DND-41 (cell line): ENCODE results near the gene GREB1L.

ENCODE experiments used
- ATAC-seq: fragments of 200-7000 bp; cut with Tn5 transposase; 3 replicates; pipeline ENCODE4 v1.9.1; 2021; ENCODE audit warnings: low read depth; ENCODE audit not compliant: insufficient read depth
- DNase-seq: peaks from one replicate; pipeline ENCODE4 v3.0.0-alpha.2; 2020
- H2AFZ ChIP-seq: 2 replicates; pipeline ENCODE4 v1.6.0; 2012; ENCODE audit warnings: low read depth, low read length
- H3K27ac ChIP-seq: 2 replicates; pipeline ENCODE4 v1.5.1; 2012; ENCODE audit warnings: low read length, inconsistent platforms
- H3K27me3 ChIP-seq: fragments of 200-600 bp; sonication (generic); 2 replicates; pipeline ENCODE4 v1.6.0; 2012; ENCODE audit warnings: low read length, mild to moderate bottlenecking, inconsistent platforms; ENCODE audit not compliant: insufficient read depth, poor library complexity
- H3K36me3 ChIP-seq: 2 replicates; pipeline ENCODE4 v1.5.1; 2012; ENCODE audit warnings: low read length, inconsistent platforms; ENCODE audit not compliant: insufficient read depth
- H3K4me1 ChIP-seq: 2 replicates; pipeline ENCODE4 v1.5.1; 2012; ENCODE audit warnings: mild to moderate bottlenecking, low read length; ENCODE audit not compliant: insufficient read depth
- H3K4me2 ChIP-seq: 2 replicates; pipeline ENCODE4 v1.6.0; 2012; ENCODE audit warnings: mild to moderate bottlenecking, moderate library complexity, low read length, inconsistent platforms; ENCODE audit not compliant: insufficient read depth
- H3K4me3 ChIP-seq, 2 experiments: fragments of 200-600 bp in 1 of 2; shearing (Covaris generic) in 1 of 2; 2 replicates each; pipeline ENCODE4 v1.5.1; 2012 to 2016; ENCODE audit warnings: inconsistent platforms in 2 of 2, low read length in 2 of 2, mild to moderate bottlenecking in 2 of 2, low read depth in 1 of 2, moderate library complexity in 1 of 2
- H3K79me2 ChIP-seq: 2 replicates; pipeline ENCODE4 v1.6.0; 2012; ENCODE audit warnings: low read length, inconsistent platforms; ENCODE audit not compliant: insufficient read depth
- H3K9ac ChIP-seq: 2 replicates; pipeline ENCODE4 v1.6.0; 2012; ENCODE audit warnings: low read depth, mild to moderate bottlenecking, inconsistent platforms, low read length, moderate library complexity
- H3K9me3 ChIP-seq: 2 replicates; pipeline ENCODE4 v1.5.1; 2012; ENCODE audit warnings: low read length, moderate library complexity, mild to moderate bottlenecking, inconsistent platforms; ENCODE audit not compliant: insufficient read depth, severe bottlenecking
- H4K20me1 ChIP-seq: 2 replicates; pipeline ENCODE4 v1.6.0; 2012; ENCODE audit warnings: low read length; ENCODE audit not compliant: insufficient read depth
- CTCF ChIP-seq: IDR thresholded peaks from 2 replicates; pipeline ENCODE4 v1.5.1; 2012; ENCODE audit warnings: borderline replicate concordance, low read length, moderate library complexity, mild to moderate bottlenecking; ENCODE audit not compliant: poor library complexity, severe bottlenecking; ENCODE audit errors: extremely low read depth
- EZH2 ChIP-seq: IDR thresholded peaks from 3 replicates; pipeline ENCODE4 v1.6.1; 2012; ENCODE audit warnings: borderline replicate concordance, low read depth, mild to moderate bottlenecking, moderate library complexity, low read length, inconsistent platforms; ENCODE audit not compliant: severe bottlenecking

The GREB1L gene

GRCh38 chr18:21449367-21450290, 207.6 kb downstream of the GREB1L start:
- Histone ChIP-seq H3K4me1 (no peaks in the 10 kb centered on the region), H4K20me1 (no peaks in the 10 kb centered on the region), H3K4me2 (no peak overlapping the region), H3K27ac (no peak overlapping the region), H3K4me3 (no peak overlapping the region), H3K79me2 (no peaks in the 10 kb centered on the region), H2AFZ (no peak overlapping the region), H3K27me3 (peaks cover 18% of the 10 kb centered on the region), H3K9ac (no peak overlapping the region), H3K36me3 (no peaks in the 10 kb centered on the region), H3K9me3 (no peaks in the 10 kb centered on the region)
- TF ChIP-seq EZH2, result no peak
- no peak for TF ChIP-seq CTCF
- no peak for DNase-seq
- no peak for ATAC-seq

GRCh38 chr18:21450503-21450902, 208.5 kb downstream of the GREB1L start:
- H3K4me3 ChIP-seq, result no peak overlapping the region
- H2AFZ ChIP-seq, result no peak overlapping the region
- H3K9ac ChIP-seq, result no peak overlapping the region
- no peak for DNase-seq
- no peaks in the 10 kb centered on the region for H4K20me1 ChIP-seq
- H3K9me3 ChIP-seq, result no peaks in the 10 kb centered on the region
- no peaks in the 10 kb centered on the region for H3K4me1 ChIP-seq
- no peak overlapping the region for H3K4me2 ChIP-seq
- no peak for ATAC-seq
- H3K27ac ChIP-seq, result no peak overlapping the region
- H3K27me3 ChIP-seq, result peaks cover 18% of the 10 kb centered on the region
- no peak for TF ChIP-seq CTCF
- TF ChIP-seq EZH2, result no peak
- H3K36me3 ChIP-seq, result no peaks in the 10 kb centered on the region
- H3K79me2 ChIP-seq, result no peaks in the 10 kb centered on the region

- H3K27ac ChIP-seq, result no peak overlapping the region
- DNase-seq, result no peak
- no peak for ATAC-seq
- H4K20me1 ChIP-seq, result no peaks in the 10 kb centered on the region
- H3K9me3 ChIP-seq, result no peaks in the 10 kb centered on the region
- no peaks in the 10 kb centered on the region for H3K36me3 ChIP-seq
- H3K79me2 ChIP-seq, result no peaks in the 10 kb centered on the region
- H3K27me3 ChIP-seq, result peaks cover 18% of the 10 kb centered on the region
- H2AFZ ChIP-seq, result no peak overlapping the region
- H3K9ac ChIP-seq, result no peak overlapping the region
- no peak for TF ChIP-seq EZH2
- no peak for TF ChIP-seq CTCF
- H3K4me3 ChIP-seq, result no peak overlapping the region
- H3K4me1 ChIP-seq, result no peaks in the 10 kb centered on the region
- H3K4me2 ChIP-seq, result no peak overlapping the region
Measured at GRCh38 chr18:21450913-21451312, 208.9 kb downstream of the GREB1L start.
